ENCODE data around the gene NLGN2.

NLGN2 gene

GRCh38 chr17:7414837-7415236 lies 7.2 kb downstream of the NLGN2 start:
- DNase-seq, result no peak

- DNase-seq, result no peak
Measured at GRCh38 chr17:7415784-7416183, 8.1 kb downstream of the NLGN2 start.

GRCh38 chr17:7416323-7416722 lies 8.7 kb downstream of the NLGN2 start:
- DNase-seq, result peak in 1 of 6 experiments; percentile 4

GRCh38 chr17:7417056-7417655 lies 9.5 kb downstream of the NLGN2 start:
- no peak for DNase-seq

- DNase-seq, result no peak
Measured at GRCh38 chr17:7418472-7419152, 11.0 kb downstream of the NLGN2 start.

GRCh38 chr17:7419819-7420610 lies 12.4 kb downstream of the NLGN2 start, which contains the start of gene SPEM1:
Gene SPEM1 (plus strand): TSS chr17:7420324. CDS start chr17:7420385, 61 bp downstream.
- no peak for DNase-seq

- no peak for DNase-seq
Measured at GRCh38 chr17:7421186-7421585, 13.5 kb downstream of the NLGN2 start.

GRCh38 chr17:7423679-7424078 lies 16.0 kb downstream of the NLGN2 start:
- DNase-seq, result no peak

GRCh38 chr17:7425316-7425715 lies 17.7 kb downstream of the NLGN2 start, which contains the start of gene SPEM2:
Gene SPEM2 (plus strand): TSS chr17:7425616. CDS start chr17:7425689, 73 bp downstream.
- DNase-seq, result no peak

GRCh38 chr17:7425756-7426155 lies 18.1 kb downstream of the NLGN2 start:
- no peak for DNase-seq

GRCh38 chr17:7426203-7426863 lies 18.7 kb downstream of the NLGN2 start:
- no peak for DNase-seq

- DNase-seq, result no peak
Measured at GRCh38 chr17:7426896-7427489, 19.3 kb downstream of the NLGN2 start.

- no peak for DNase-seq
Measured at GRCh38 chr17:7427549-7427948, 19.9 kb downstream of the NLGN2 start.

GRCh38 chr17:7428557-7428956 lies 20.9 kb downstream of the NLGN2 start, which contains the start of gene SPEM3:
Gene SPEM3 (plus strand): TSS chr17:7428857. CDS start chr17:7428903, 46 bp downstream.
- DNase-seq, result no peak

- no peak for DNase-seq
Measured at GRCh38 chr17:7429722-7430121, 22.1 kb downstream of the NLGN2 start.

- DNase-seq, result no peak
Measured at GRCh38 chr17:7431231-7431630, 23.6 kb downstream of the NLGN2 start.

GRCh38 chr17:7432296-7432695 lies 24.7 kb downstream of the NLGN2 start:
- DNase-seq, result no peak

- DNase-seq, result peak; percentile 46 to 90 (median 74)
Measured at GRCh38 chr17:7435676-7436555, 28.3 kb downstream of the NLGN2 start.

- peak; percentile 69 to 86 (median 74) for DNase-seq
Measured at GRCh38 chr17:7436556-7437368, 29.1 kb downstream of the NLGN2 start.

GRCh38 chr17:7437369-7437863 lies 29.8 kb downstream of the NLGN2 start:
- no peak for DNase-seq

Data from stimulated activated naive CD4-positive, alpha-beta T cell (primary cell).